HCT116 (cell line): Measurements from ENCODE around the gene RREB1. TPM values are rescaled to one million over a fixed set of nuclear protein-coding genes. Genes with fewer than 3 reads are reported as not detected.

Experiments used
- ATAC-seq: fragments of 200-7000 bp; cut with Tn5 transposase; 2 replicates; pipeline ENCODE4 v1.9.1; 2020; ENCODE audit warnings: mild to moderate bottlenecking, moderate library complexity
- BruUV-seq: library from RNA; stranded (reverse); fragments of 400-500 nt; replicated peaks from 2 replicates; lab custom pipeline; 2021; lab: Mats Ljungman, UMichigan
- CTCF ChIA-PET: fragments of 300-600 bp; sonication (Branson Sonifier 250); formaldehyde crosslinking; loops from one replicate; lab custom pipeline; 2021; ENCODE audit warnings: antibody characterized with exemption; lab: Charles Lee
- POLR2A ChIA-PET: fragments of 300-600, 350-600 bp; sonication (Branson Sonifier 250); formaldehyde crosslinking; loops from one replicate; lab custom pipeline; 2021; ENCODE audit warnings: antibody characterized with exemption; lab: Charles Lee
- RAD21 ChIA-PET, 2 experiments: fragments of 300-600 bp; sonication (Branson Sonifier 250); formaldehyde crosslinking; loops; one replicate each; lab custom pipeline; 2023; ENCODE audit warnings: low total read pairs in 2 of 2; ENCODE audit not compliant: uncharacterized antibody in 2 of 2, unreplicated experiment in 2 of 2, low non-redundant PET in 1 of 2; lab: Charles Lee
- DNase-seq: peaks from one replicate; pipeline ENCODE4 v3.0.0-alpha.2; 2010; ENCODE audit warnings: low read depth, low spot score
- H2AFZ ChIP-seq: fragments of 200-600 bp; shearing (Covaris generic), sonication (generic); 2 replicates; pipeline ENCODE4 v1.6.1; 2017; ENCODE audit warnings: low read depth, mixed run types, mixed read lengths, antibody characterized with exemption, low read length; ENCODE audit not compliant: poor library complexity, severe bottlenecking
- H3K27ac ChIP-seq: 2 replicates; pipeline ENCODE4 v1.5.1; 2012; ENCODE audit warnings: low read depth, low read length
- H3K27me3 ChIP-seq: fragments of 200-600 bp; sonication (generic); 2 replicates; pipeline ENCODE4 v1.6.1; 2016; ENCODE audit warnings: mixed run types, low read length, mixed read lengths; ENCODE audit not compliant: insufficient read depth
- H3K36me3 ChIP-seq, 2 experiments: fragments of 200-500 bp in 1 of 2; fragments of 200-600 bp in 1 of 2; sonication (Bioruptor generic) in 1 of 2; sonication (generic) in 1 of 2; 2 replicates each; pipeline versions ENCODE4 v1.5.1 to v1.6.1; 2014 to 2016; ENCODE audit warnings: low read length in 2 of 2, inconsistent platforms in 1 of 2, mixed read lengths in 1 of 2, mixed run types in 1 of 2; ENCODE audit not compliant: insufficient read depth in 2 of 2, control insufficient read depth in 1 of 2
- H3K4me1 ChIP-seq, 2 experiments: fragments of 200-600 bp in 1 of 2; sonication (generic) in 1 of 2; 2 replicates each; pipeline versions ENCODE4 v1.5.1 to v1.6.1; 2012 to 2017; ENCODE audit warnings: low read length in 2 of 2, inconsistent platforms in 1 of 2, mild to moderate bottlenecking in 1 of 2, mixed read lengths in 1 of 2, mixed run types in 1 of 2, moderate library complexity in 1 of 2; ENCODE audit not compliant: insufficient read depth in 2 of 2, control insufficient read depth in 1 of 2
- H3K4me2 ChIP-seq: fragments of 200-600 bp; sonication (generic); 2 replicates; pipeline ENCODE4 v1.6.1; 2017; ENCODE audit warnings: mixed run types, low read length, mixed read lengths
- H3K4me3 ChIP-seq, 2 experiments: fragments of 200-600 bp in 1 of 2; sonication (generic) in 1 of 2; replicated peaks in 1 of 2; 2 replicates each; pipeline ENCODE4 v1.5.1; 2011 to 2016; ENCODE audit warnings: low read length in 2 of 2, control low read depth in 1 of 2, low read depth in 1 of 2, mild to moderate bottlenecking in 1 of 2, mixed read lengths in 1 of 2, mixed run types in 1 of 2
- H3K79me2 ChIP-seq: fragments of 200-600 bp; sonication (generic); 2 replicates; pipeline ENCODE4 v1.6.1; 2017; ENCODE audit warnings: mild to moderate bottlenecking, mixed run types, low read length, moderate library complexity, mixed read lengths; ENCODE audit not compliant: insufficient read depth
- H3K9ac ChIP-seq: fragments of 200-600 bp; sonication (generic); 2 replicates; pipeline ENCODE4 v1.6.1; 2016; ENCODE audit warnings: low read length, mixed read lengths
- H3K9me2 ChIP-seq: fragments of 200-600 bp; sonication (generic), shearing (Covaris generic); 2 replicates; pipeline ENCODE4 v1.6.1; 2017; ENCODE audit warnings: mixed run types, mild to moderate bottlenecking, moderate library complexity; ENCODE audit not compliant: insufficient read depth
- H3K9me3 ChIP-seq, 2 experiments: fragments of 200-500 bp in 1 of 2; fragments of 200-600 bp in 1 of 2; sonication (Bioruptor generic) in 1 of 2; sonication (generic) in 1 of 2; 2 replicates each; pipeline ENCODE4 v1.6.1; 2014 to 2017; ENCODE audit warnings: low read length in 2 of 2, mixed read lengths in 2 of 2, inconsistent platforms in 1 of 2, low read depth in 1 of 2, mild to moderate bottlenecking in 1 of 2, mixed run types in 1 of 2, moderate library complexity in 1 of 2; ENCODE audit not compliant: control insufficient read depth in 1 of 2, insufficient read depth in 1 of 2
- H4K20me1 ChIP-seq: fragments of 200-600 bp; sonication (generic), shearing (Covaris generic); 2 replicates; pipeline ENCODE4 v1.6.1; 2017; ENCODE audit warnings: mixed run types, mild to moderate bottlenecking, moderate library complexity; ENCODE audit not compliant: insufficient read depth
- CBX3 ChIP-seq: IDR thresholded peaks from 2 replicates; pipeline ENCODE4 v1.6.1; 2012; ENCODE audit warnings: low read depth
- CEBPB ChIP-seq: IDR thresholded peaks from 2 replicates; pipeline ENCODE4 v1.6.1; 2012; ENCODE audit warnings: low read depth
- ELF1 ChIP-seq: IDR thresholded peaks from 2 replicates; pipeline ENCODE4 v1.6.1; 2012; ENCODE audit warnings: low read depth, borderline replicate concordance
- EZH2 ChIP-seq: fragments of 200-600 bp; sonication (generic); IDR thresholded peaks from 2 replicates; pipeline ENCODE4 v1.6.1; 2017; ENCODE audit warnings: antibody characterized with exemption, mixed run types
- FOSL1 ChIP-seq: IDR thresholded peaks from 2 replicates; pipeline ENCODE4 v1.6.1; 2012; ENCODE audit warnings: low read depth
- JUND ChIP-seq: IDR thresholded peaks from 2 replicates; pipeline ENCODE4 v1.6.1; 2012
- POLR2A ChIP-seq: IDR thresholded peaks from 2 replicates; pipeline ENCODE4 v1.7.0; 2011; ENCODE audit warnings: borderline replicate concordance; ENCODE audit not compliant: insufficient read depth, insufficient read length; ENCODE audit errors: extremely low read depth
- RAD21 ChIP-seq: IDR thresholded peaks from 2 replicates; pipeline ENCODE4 v1.6.1; 2012; ENCODE audit warnings: low read depth, mild to moderate bottlenecking
- SIN3A ChIP-seq: IDR thresholded peaks from 2 replicates; pipeline ENCODE4 v1.6.1; 2012; ENCODE audit warnings: low read depth
- SP1 ChIP-seq: IDR thresholded peaks from 2 replicates; pipeline ENCODE4 v1.6.1; 2012; ENCODE audit warnings: low read depth
- SRF ChIP-seq: IDR thresholded peaks from 2 replicates; pipeline ENCODE4 v1.6.1; 2012; ENCODE audit warnings: low read depth
- TCF7L2 ChIP-seq: IDR thresholded peaks from 2 replicates; pipeline ENCODE4 v1.7.0; 2011; ENCODE audit warnings: borderline replicate concordance, inconsistent platforms; ENCODE audit not compliant: insufficient read depth, insufficient read length; ENCODE audit errors: extremely low read depth
- YY1 ChIP-seq: IDR thresholded peaks from 2 replicates; pipeline ENCODE4 v1.6.1; 2011; ENCODE audit warnings: low read length, low read depth, moderate library complexity, mild to moderate bottlenecking; ENCODE audit not compliant: insufficient replicate concordance; ENCODE audit errors: extremely low read depth
- ZFX ChIP-seq: fragments of 450-650 bp; IDR thresholded peaks from 2 replicates; pipeline ENCODE4 v1.6.1; 2017
- ZNF274 ChIP-seq: fragments of 200-500 bp; sonication (Bioruptor generic); IDR thresholded peaks from 2 replicates; pipeline ENCODE4 v1.6.1; 2014; ENCODE audit warnings: mild to moderate bottlenecking, low read depth, low read length, inconsistent platforms
- intact Hi-C: fragments of 100-400 bp; cut with micrococcal nuclease; formaldehyde crosslinking; loops from 2 replicates; pipeline ENCODE4 v1.10.0; 2022
- total RNA-seq: library from RNA; stranded (reverse); gene quantifications from one replicate; pipeline ENCODE4 v1.2.1, GENCODE V29; 2021; ENCODE audit not compliant: unreplicated experiment
- TF ChIP-seq, protein P1 (sequence below): IDR thresholded peaks from 2 replicates; pipeline ENCODE4 v1.6.1; 2012
- TF ChIP-seq, protein P2 (sequence below): IDR thresholded peaks from 2 replicates; pipeline ENCODE4 v1.6.1; 2012
- TF ChIP-seq, protein P3 (sequence below), 3 experiments: fragments of 200-600 bp in 1 of 3; sonication (generic) in 1 of 3; IDR thresholded peaks in 2 of 3; conservative IDR thresholded peaks in 1 of 3; 2 replicates each; pipeline ENCODE4 v1.5.1; 2012 to 2017; ENCODE audit warnings: low read depth in 2 of 3, low read length in 2 of 3, antibody characterized with exemption in 1 of 3, borderline replicate concordance in 1 of 3, control low read depth in 1 of 3, mild to moderate bottlenecking in 1 of 3, mixed read lengths in 1 of 3, mixed run types in 1 of 3, moderate library complexity in 1 of 3; ENCODE audit not compliant: insufficient read depth in 1 of 3

RREB1 gene
- total RNA-seq, 1 experiment from 2014 or later = 47.9 TPM

DNA sequence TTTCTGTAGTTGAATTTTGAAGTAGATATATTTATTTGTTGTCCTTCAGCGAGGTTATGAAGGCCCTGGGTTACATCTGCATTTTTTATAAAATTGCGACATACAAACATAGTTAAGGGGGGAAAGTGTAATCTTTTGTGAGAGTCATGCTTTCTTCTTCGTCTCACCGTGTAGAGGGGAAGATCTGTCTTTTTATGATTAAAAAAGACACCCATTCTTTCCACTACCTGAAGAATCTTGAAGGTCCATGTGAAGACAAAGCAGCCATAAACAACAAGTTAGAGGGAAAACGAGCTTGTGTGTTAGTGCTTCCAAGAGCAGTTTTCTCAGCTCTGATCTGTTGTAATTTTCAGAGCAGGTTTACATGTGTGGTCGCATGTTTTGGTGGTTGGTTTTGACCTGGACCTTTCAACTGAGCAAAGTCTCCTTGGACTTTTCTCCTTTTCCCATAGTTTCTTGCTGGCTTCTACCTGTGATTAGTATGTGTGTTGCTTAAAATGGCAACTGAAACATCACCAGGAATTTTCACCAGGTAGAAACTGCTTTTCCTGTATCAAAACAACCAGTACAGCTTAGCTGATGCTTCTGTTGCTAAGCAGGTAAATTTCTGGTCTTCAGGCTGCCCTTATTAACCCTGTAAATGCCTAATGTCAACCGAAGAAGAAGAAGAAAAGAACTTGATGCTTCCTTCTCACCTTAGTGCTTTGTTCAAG, 37.3 kb downstream of the RREB1 start:
- H3K27ac ChIP-seq = no peak overlapping the region
- H3K9me3 ChIP-seq = no peaks in the 10 kb centered on the region
- intact Hi-C loops = no loop called here
- BruUV-seq = no TSS peak
- H2AFZ ChIP-seq = no peak overlapping the region
- ATAC-seq (no peak), DNase-seq (no peak)
- H3K9ac ChIP-seq = no peak overlapping the region
- peaks cover 91% of the 10 kb centered on the region for H3K79me2 ChIP-seq
- no peaks in the 10 kb centered on the region for H4K20me1 ChIP-seq
- POLR2A ChIA-PET = no interaction called here
- no peaks in the 10 kb centered on the region for H3K27me3 ChIP-seq
- TF ChIP-seq CBX3 (no peak), RAD21 (no peak), POLR2A (no peak), ZNF274 (no peak), SP1 (no peak), TCF7L2 (no peak), ELF1 (no peak)
- TF ChIP-seq, protein P1, sequence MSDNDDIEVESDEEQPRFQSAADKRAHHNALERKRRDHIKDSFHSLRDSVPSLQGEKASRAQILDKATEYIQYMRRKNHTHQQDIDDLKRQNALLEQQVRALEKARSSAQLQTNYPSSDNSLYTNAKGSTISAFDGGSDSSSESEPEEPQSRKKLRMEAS = no peak
- TF ChIP-seq, all 23 proteins: peak for 0
- Histone ChIP-seq H3K36me3 (no peaks in the 10 kb centered on the region), H3K4me1 (peaks cover 22 to 60% of the 10 kb centered on the region in 2 experiments; a peak in 3 of 4 replicates), H3K4me2 (peak overlapping the region; percentile 17), H3K4me3 (no peak overlapping the region), H3K9me2 (no peaks in the 10 kb centered on the region)
- CTCF ChIA-PET = interaction anchor here (1.0 kb wide), 1 partner anchor 448 kb away, joined by 4 read pairs; no protein-coding TSS in a partner anchor
- RAD21 ChIA-PET = interaction anchor here in 1 of 2 experiments (0.6 kb wide), 1 partner anchor 15 kb away, joined by 3 read pairs; no protein-coding TSS in a partner anchor

DNA sequence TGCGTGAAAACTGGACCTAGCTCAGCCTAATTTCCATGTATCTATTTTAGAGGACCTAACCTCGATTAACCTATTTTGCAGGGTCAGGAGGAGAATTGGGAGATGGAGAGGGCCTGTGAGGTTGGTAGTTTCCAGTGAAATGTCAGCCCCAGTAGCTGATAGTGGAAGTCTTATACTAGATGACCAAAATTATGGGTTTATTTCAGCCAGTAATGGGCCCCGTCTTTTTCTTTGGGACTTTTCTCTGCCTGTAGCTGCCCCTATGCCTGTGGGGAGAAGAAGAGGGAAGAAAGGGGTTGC, 37.8 kb downstream of the RREB1 start:
- no peaks in the 10 kb centered on the region for H4K20me1 ChIP-seq
- no peak overlapping the region for H3K9ac ChIP-seq
- H3K9me3 ChIP-seq = no peaks in the 10 kb centered on the region
- H3K27ac ChIP-seq = no peak overlapping the region
- DNase-seq (no peak), ATAC-seq (no peak)
- CTCF ChIA-PET = interaction anchor here (1.0 kb wide), 1 partner anchor 449 kb away, joined by 4 read pairs; no protein-coding TSS in a partner anchor
- RAD21 ChIA-PET = interaction anchor here in 1 of 2 experiments (0.6 kb wide), 1 partner anchor 14 kb away, joined by 3 read pairs; no protein-coding TSS in a partner anchor
- H3K4me1 ChIP-seq = peaks cover 18 to 57% of the 10 kb centered on the region in 2 experiments; a peak in 3 of 4 replicates
- no TSS peak for BruUV-seq
- no peaks in the 10 kb centered on the region for H3K27me3 ChIP-seq
- no peaks in the 10 kb centered on the region for H3K36me3 ChIP-seq
- intact Hi-C loops = no loop called here
- H3K9me2 ChIP-seq = no peaks in the 10 kb centered on the region
- H3K4me3 ChIP-seq = no peak overlapping the region
- TF ChIP-seq, protein P2, sequence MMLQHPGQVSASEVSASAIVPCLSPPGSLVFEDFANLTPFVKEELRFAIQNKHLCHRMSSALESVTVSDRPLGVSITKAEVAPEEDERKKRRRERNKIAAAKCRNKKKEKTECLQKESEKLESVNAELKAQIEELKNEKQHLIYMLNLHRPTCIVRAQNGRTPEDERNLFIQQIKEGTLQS = no peak
- no peak for TF ChIP-seq SRF
- TF ChIP-seq POLR2A = no peak
- no peak for TF ChIP-seq FOSL1
- TF ChIP-seq RAD21 = no peak
- TF ChIP-seq, protein P1 = no peak
- no peak for TF ChIP-seq TCF7L2
- TF ChIP-seq ZFX = no peak
- TF ChIP-seq EZH2 = no peak
- TF ChIP-seq CEBPB = no peak
- TF ChIP-seq, protein P3, sequence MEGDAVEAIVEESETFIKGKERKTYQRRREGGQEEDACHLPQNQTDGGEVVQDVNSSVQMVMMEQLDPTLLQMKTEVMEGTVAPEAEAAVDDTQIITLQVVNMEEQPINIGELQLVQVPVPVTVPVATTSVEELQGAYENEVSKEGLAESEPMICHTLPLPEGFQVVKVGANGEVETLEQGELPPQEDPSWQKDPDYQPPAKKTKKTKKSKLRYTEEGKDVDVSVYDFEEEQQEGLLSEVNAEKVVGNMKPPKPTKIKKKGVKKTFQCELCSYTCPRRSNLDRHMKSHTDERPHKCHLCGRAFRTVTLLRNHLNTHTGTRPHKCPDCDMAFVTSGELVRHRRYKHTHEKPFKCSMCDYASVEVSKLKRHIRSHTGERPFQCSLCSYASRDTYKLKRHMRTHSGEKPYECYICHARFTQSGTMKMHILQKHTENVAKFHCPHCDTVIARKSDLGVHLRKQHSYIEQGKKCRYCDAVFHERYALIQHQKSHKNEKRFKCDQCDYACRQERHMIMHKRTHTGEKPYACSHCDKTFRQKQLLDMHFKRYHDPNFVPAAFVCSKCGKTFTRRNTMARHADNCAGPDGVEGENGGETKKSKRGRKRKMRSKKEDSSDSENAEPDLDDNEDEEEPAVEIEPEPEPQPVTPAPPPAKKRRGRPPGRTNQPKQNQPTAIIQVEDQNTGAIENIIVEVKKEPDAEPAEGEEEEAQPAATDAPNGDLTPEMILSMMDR (IDR thresholded peaks at IDR 0.05 in 2 of 3, conservative IDR thresholded peaks at IDR 0.05 in 1 of 3; ENCODE audit: borderline replicate concordance in 1 of 3, insufficient read depth in 1 of 3, low read depth in 2 of 3, low read length in 2 of 3) = no peak
- no peak for TF ChIP-seq JUND
- no peak for TF ChIP-seq YY1
- TF ChIP-seq SIN3A = no peak
- no peak overlapping the region for H2AFZ ChIP-seq
- POLR2A ChIA-PET = no interaction called here
- peak overlapping the region; percentile 17 for H3K4me2 ChIP-seq
- peaks cover 91% of the 10 kb centered on the region for H3K79me2 ChIP-seq
